HepG2 (cell line): ENCODE measurements around the gene TMEM221. TPM values are rescaled to one million over a fixed set of nuclear protein-coding genes. Genes with fewer than 3 reads are reported as not detected.

Source experiments
- BCL6 ChIP-seq: IDR thresholded peaks from 2 replicates; pipeline ENCODE4 v1.6.1; 2016; ENCODE audit warnings: missing genetic modification reagents, missing compliant biosample characterization
- ERF ChIP-seq: IDR thresholded peaks from 2 replicates; pipeline ENCODE4 v1.6.1; 2018; ENCODE audit warnings: missing biosample characterization, missing genetic modification reagents
- ISX ChIP-seq: sonication (generic); formaldehyde crosslinking; conservative IDR thresholded peaks from 2 replicates; pipeline ENCODE4 v1.5.0; 2020; ENCODE audit warnings: missing genetic modification reagents
- KDM1A ChIP-seq: IDR thresholded peaks from 2 replicates; pipeline ENCODE4 v1.6.1; 2016; ENCODE audit warnings: missing compliant biosample characterization
- KDM4B ChIP-seq: sonication (generic); formaldehyde crosslinking; IDR thresholded peaks from 2 replicates; pipeline ENCODE4 v1.4.0; 2020; ENCODE audit warnings: missing genetic modification reagents
- MIXL1 ChIP-seq: IDR thresholded peaks from 2 replicates; pipeline ENCODE4 v1.6.1; 2016
- MTF2 ChIP-seq: sonication (generic); formaldehyde crosslinking; IDR thresholded peaks from 2 replicates; pipeline ENCODE4 v1.5.0; 2020; ENCODE audit warnings: missing genetic modification reagents, borderline replicate concordance
- MXD3 ChIP-seq: IDR thresholded peaks from 2 replicates; pipeline ENCODE4 v1.6.1; 2016; ENCODE audit warnings: mild to moderate bottlenecking, missing biosample characterization, missing genetic modification reagents
- NCOR1 ChIP-seq: fragments of 200-600 bp; sonication (generic); IDR thresholded peaks from 2 replicates; pipeline ENCODE4 v1.7.0; 2017; ENCODE audit warnings: antibody characterized with exemption, low read length, borderline replicate concordance
- NFE2L2 ChIP-seq: fragments of 150-350 bp; IDR thresholded peaks from 2 replicates; pipeline ENCODE4 v1.6.1; 2014; ENCODE audit warnings: low read length
- NFIB ChIP-seq: sonication (generic); formaldehyde crosslinking; IDR thresholded peaks from 2 replicates; pipeline ENCODE4 v1.9.0; 2021; ENCODE audit warnings: missing genetic modification reagents, mild to moderate bottlenecking, borderline replicate concordance
- PRMT3 ChIP-seq: sonication (generic); formaldehyde crosslinking; IDR thresholded peaks from 2 replicates; pipeline ENCODE4 v1.8.1; 2022; ENCODE audit warnings: low read depth, mild to moderate bottlenecking, moderate library complexity, missing genetic modification reagents, borderline replicate concordance
- RBM22 ChIP-seq: fragments of 200-400 bp; formaldehyde crosslinking; optimal IDR thresholded peaks from 2 replicates; pipeline ENCODE3; 2017; ENCODE audit warnings: mild to moderate bottlenecking, low read length, moderate library complexity
- SALL2 ChIP-seq: sonication (generic); formaldehyde crosslinking; IDR thresholded peaks from 2 replicates; pipeline ENCODE4 v1.8.1; 2023; ENCODE audit warnings: mild to moderate bottlenecking, missing genetic modification reagents, inconsistent platforms
- SYNCRIP ChIP-seq: fragments of 200-400 bp; formaldehyde crosslinking; IDR thresholded peaks from 2 replicates; pipeline ENCODE4 v1.6.1; 2018; ENCODE audit warnings: mild to moderate bottlenecking, low read depth, low read length; ENCODE audit not compliant: insufficient read depth
- THAP11 ChIP-seq: IDR thresholded peaks from 2 replicates; pipeline ENCODE4 v1.6.1; 2016; ENCODE audit warnings: missing biosample characterization, missing genetic modification reagents
- THYN1 ChIP-seq: sonication (generic); formaldehyde crosslinking; IDR thresholded peaks from 2 replicates; pipeline ENCODE4 v1.8.1; 2023; ENCODE audit warnings: low read depth, mild to moderate bottlenecking, moderate library complexity, missing genetic modification reagents, borderline replicate concordance
- ZFY ChIP-seq: sonication (generic); formaldehyde crosslinking; IDR thresholded peaks from 2 replicates; pipeline ENCODE4 v1.4.0; 2020; ENCODE audit warnings: missing genetic modification reagents
- ZNF354B ChIP-seq: sonication (generic); formaldehyde crosslinking; IDR thresholded peaks from 2 replicates; pipeline ENCODE4 v1.8.0; 2022; ENCODE audit warnings: mild to moderate bottlenecking, missing genetic modification reagents
- ZNF674 ChIP-seq: sonication (generic); formaldehyde crosslinking; IDR thresholded peaks from 2 replicates; pipeline ENCODE4 v1.5.0; 2020; ENCODE audit warnings: low read depth, mild to moderate bottlenecking, missing genetic modification reagents
- ZNF710 ChIP-seq: sonication (generic); formaldehyde crosslinking; IDR thresholded peaks from 2 replicates; pipeline ENCODE4 v1.5.0; 2020; ENCODE audit warnings: mild to moderate bottlenecking, missing genetic modification reagents, borderline replicate concordance
- ZNF720 ChIP-seq: sonication (generic); formaldehyde crosslinking; IDR thresholded peaks from 2 replicates; pipeline ENCODE4 v1.4.0; 2020; ENCODE audit warnings: missing genetic modification reagents
- ZNF83 ChIP-seq: sonication (generic); formaldehyde crosslinking; IDR thresholded peaks from 2 replicates; pipeline ENCODE4 v1.4.0; 2020; ENCODE audit warnings: missing genetic modification reagents, mild to moderate bottlenecking, borderline replicate concordance
- ZNF883 ChIP-seq: sonication (generic); formaldehyde crosslinking; IDR thresholded peaks from 2 replicates; pipeline ENCODE4 v1.5.1; 2020; ENCODE audit warnings: mild to moderate bottlenecking, missing genetic modification reagents; ENCODE audit errors: not compliant biosample characterization
- ZSCAN29 ChIP-seq: sonication (generic); formaldehyde crosslinking; conservative IDR thresholded peaks from 2 replicates; pipeline ENCODE4 v1.4.0; 2020; ENCODE audit warnings: mild to moderate bottlenecking, missing genetic modification reagents
- ZSCAN9 ChIP-seq: IDR thresholded peaks from 2 replicates; pipeline ENCODE4 v1.6.1; 2016; ENCODE audit warnings: borderline replicate concordance
- polyA plus RNA-seq, 8 experiments: library from polyadenylated mRNA; depleted of rRNA in 3 of 8; stranded (reverse) in 7 of 8; unstranded in 1 of 8; fragments of >200 nt; fragmentation: Illumina TruSeq in 4 of 8; extraction: Trizol in 4 of 8; gene quantifications; 2 replicates each; pipeline versions ENCODE4 v1.2.1 to v1.2.3, GENCODE V29; 2011 to 2016; ENCODE audit warnings: low read depth in 4 of 8, missing spikeins in 1 of 8, mixed read lengths in 1 of 8; ENCODE audit not compliant: insufficient read depth in 1 of 8
- total RNA-seq, 5 experiments: library from RNA; depleted of rRNA; stranded (reverse); fragments of >200 nt; fragmentation: Illumina TruSeq; extraction: Trizol; gene quantifications; 2 replicates each; pipeline ENCODE4 v1.2.3, GENCODE V29; 2016; ENCODE audit warnings: low read depth in 1 of 5
- TF ChIP-seq, protein P1 (sequence below): sonication (generic); formaldehyde crosslinking; IDR thresholded peaks from 2 replicates; pipeline ENCODE4 v1.4.0; 2020; ENCODE audit warnings: missing genetic modification reagents

TMEM221 gene
- total and polyA plus RNA-seq, 2 of the 13 experiments (the other 11 are each of a cell fraction or from before 2014, with no cell fraction given) = 0.33 to 0.77 TPM

- no peak for TF ChIP-seq ZNF710 (CRISPR knock-in tag)
- peak; percentile 18 for TF ChIP-seq ZNF883 (CRISPR knock-in tag)
- TF ChIP-seq ZSCAN29 = no peak
- peak; percentile 73 for TF ChIP-seq THAP11 (CRISPR knock-in tag)
- no peak for TF ChIP-seq ZSCAN9
- no peak for TF ChIP-seq ZNF354B (CRISPR knock-in tag)
- no peak for TF ChIP-seq NFE2L2
- TF ChIP-seq KDM1A = peak; percentile 44; the same call in 1 of the 2 replicates
- TF ChIP-seq MIXL1 = peak; percentile 88; the same call in 1 of the 2 replicates
- peak; percentile 64; the same call in 1 of the 2 replicates for TF ChIP-seq PRMT3 (CRISPR knock-in tag)
- TF ChIP-seq, protein P1, sequence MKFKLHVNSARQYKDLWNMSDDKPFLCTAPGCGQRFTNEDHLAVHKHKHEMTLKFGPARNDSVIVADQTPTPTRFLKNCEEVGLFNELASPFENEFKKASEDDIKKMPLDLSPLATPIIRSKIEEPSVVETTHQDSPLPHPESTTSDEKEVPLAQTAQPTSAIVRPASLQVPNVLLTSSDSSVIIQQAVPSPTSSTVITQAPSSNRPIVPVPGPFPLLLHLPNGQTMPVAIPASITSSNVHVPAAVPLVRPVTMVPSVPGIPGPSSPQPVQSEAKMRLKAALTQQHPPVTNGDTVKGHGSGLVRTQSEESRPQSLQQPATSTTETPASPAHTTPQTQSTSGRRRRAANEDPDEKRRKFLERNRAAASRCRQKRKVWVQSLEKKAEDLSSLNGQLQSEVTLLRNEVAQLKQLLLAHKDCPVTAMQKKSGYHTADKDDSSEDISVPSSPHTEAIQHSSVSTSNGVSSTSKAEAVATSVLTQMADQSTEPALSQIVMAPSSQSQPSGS = peak; percentile 67; the same call in 1 of the 2 replicates
- peak; percentile 95 for TF ChIP-seq ZFY
- no peak for TF ChIP-seq SYNCRIP
- peak; percentile 75 for TF ChIP-seq ERF (CRISPR knock-in tag)
- TF ChIP-seq RBM22 = no peak
- TF ChIP-seq KDM4B (CRISPR knock-in tag) = no peak
- no peak for TF ChIP-seq ISX (CRISPR knock-in tag)
- no peak for TF ChIP-seq THYN1 (CRISPR knock-in tag)
- TF ChIP-seq ZNF674 = no peak
- no peak for TF ChIP-seq BCL6
- no peak for TF ChIP-seq MXD3 (CRISPR knock-in tag)
- no peak for TF ChIP-seq ZNF720 (CRISPR knock-in tag)
- no peak for TF ChIP-seq NCOR1
- TF ChIP-seq ZNF83 (CRISPR knock-in tag) = no peak
- no peak for TF ChIP-seq SALL2
- TF ChIP-seq MTF2 (CRISPR knock-in tag) = no peak
- TF ChIP-seq NFIB (CRISPR knock-in tag) = no peak
These were observed 43.0 kb downstream of the TMEM221 start, which contains the start of gene BST2 (continued) for GRCh38 chr19:17405250-17406045.
